ENCODE data around the gene TEX101. TPM values are rescaled to one million over a fixed set of nuclear protein-coding genes. Genes with fewer than 3 reads are reported as not detected.
A peak's percentile ranks its signal among the peaks of the same experiment; 100 is the strongest.

TEX101 gene
- total RNA-seq, 1 experiment from 2014 or later, result not detected

GRCh38 chr19:43422000-43422688 lies 7.5 kb downstream of the TEX101 start:
- no peak overlapping the region for H2BK20ac ChIP-seq (ENCODE audit: low read depth, low read length, poor library complexity, severe bottlenecking)
- no peak overlapping the region for H3K9ac ChIP-seq (ENCODE audit: extremely low read depth, insufficient read length, low read length)
- no peak for TF ChIP-seq CTCF (conservative IDR thresholded peaks at IDR 0.05)
- H3K9me3 Mint-ChIP-seq, result peaks cover 12 to 45% of the 10 kb centered on the region in 2 experiments
- no peak overlapping the region for H4K8ac ChIP-seq (replicated peaks; ENCODE audit: insufficient read length, low read depth, low read length)
- H3K79me2 ChIP-seq (ENCODE audit: insufficient read depth, low read length), result no peaks in the 10 kb centered on the region
- peaks cover 10 to 23% of the 10 kb centered on the region in 2 experiments; a peak in 3 of 4 replicates for H3K4me1 Mint-ChIP-seq
- H3T11ph ChIP-seq (ENCODE audit: low read length), result no peak overlapping the region
- DNase-seq, result no peak
- no peaks in the 10 kb centered on the region for H4K20me1 ChIP-seq (ENCODE audit: control insufficient read depth, insufficient read depth, insufficient read length)
- no peak overlapping the region for H3K14ac ChIP-seq (ENCODE audit: insufficient read depth, low read length)
- H3K4me1 ChIP-seq (ENCODE audit: insufficient read depth, low read length), result peaks cover 1% of the 10 kb centered on the region; the same call in 1 of the 2 replicates
- H2AFZ ChIP-seq (ENCODE audit: low read length), result no peak overlapping the region
- no peaks in the 10 kb centered on the region for H3K79me1 ChIP-seq (ENCODE audit: insufficient read depth, low read depth, low read length, poor library complexity, severe bottlenecking)
- no peak overlapping the region for H4K91ac ChIP-seq (ENCODE audit: insufficient read length, low read depth, low read length)
- no peak overlapping the region for H2AK5ac ChIP-seq (ENCODE audit: insufficient read length, low read length)
- H3K27ac ChIP-seq (ENCODE audit: insufficient read length, low read depth, low read length), result no peak overlapping the region
- no peak overlapping the region for H3K4me2 ChIP-seq (ENCODE audit: insufficient read depth, insufficient read length, low read length)
- no peak overlapping the region for H2BK5ac ChIP-seq (ENCODE audit: insufficient read length, low read length)
- H2BK120ac ChIP-seq (ENCODE audit: low read depth, low read length, poor library complexity, severe bottlenecking), result no peak overlapping the region
- H3K23me2 ChIP-seq (ENCODE audit: insufficient read length, low read depth, low read length, poor library complexity, severe bottlenecking), result no peaks in the 10 kb centered on the region
- no peak overlapping the region for H2BK15ac ChIP-seq (ENCODE audit: low read depth, low read length)
- no peaks in the 10 kb centered on the region for H3K9me3 ChIP-seq (ENCODE audit: control insufficient read depth, low read depth, low read length)
- H3K27me3 ChIP-seq (ENCODE audit: insufficient read depth, low read length), result no peaks in the 10 kb centered on the region
- H4K5ac ChIP-seq (ENCODE audit: insufficient read length, low read depth, low read length), result no peak overlapping the region
- H3K18ac ChIP-seq (ENCODE audit: insufficient read length, low read depth, low read length), result no peak overlapping the region
- H3K27ac Mint-ChIP-seq, result peak overlapping the region in 1 of 3 experiments; percentile 16; a peak in 1 of 7 replicates
- H2BK12ac ChIP-seq (ENCODE audit: insufficient read length, low read depth, low read length), result no peak overlapping the region
- H3K4ac ChIP-seq (ENCODE audit: low read depth, low read length), result no peak overlapping the region
- WGBS (ENCODE audit: extremely low coverage, insufficient read length, low lambda C conversion rate), result no CpG with 5 or more reads among the region's 2 CpGs
- H3K27me3 Mint-ChIP-seq (ENCODE audit: low read depth), result peaks cover 2% of the 10 kb centered on the region; the same call in 1 of the 2 replicates
- no peak overlapping the region for H3K4me3 Mint-ChIP-seq
- no peak overlapping the region for H3K56ac ChIP-seq (ENCODE audit: insufficient read length, low read depth, low read length)
- H3K36me3 Mint-ChIP-seq (ENCODE audit: insufficient read depth in 1 of 3, low read depth in 3 of 3), result peaks cover 0 to 11% (median 0%) of the 10 kb centered on the region in 3 experiments; a peak in 2 of 7 replicates
- H3K23ac ChIP-seq (ENCODE audit: insufficient read length, low read depth, low read length), result no peak overlapping the region

All from H9 (cell line).